Dendritic cell treated with granulocyte-macrophage colony-stimulating factor and Interleukin-4, amounts not matched to agents 40 ng/mL and 50 ng/mL, for 4 days (primary cell): ENCODE data around the gene MMP7.
"Not testable (repeated sequence)": the region's sequence is repeated elsewhere in the genome, so short reads cannot be mapped to it uniquely, and the experiment has no call there.

ENCODE experiments used
- H3K27ac Mint-ChIP-seq: one replicate; pipeline ENCODE4 v1.8.0; 2022; ENCODE audit warnings: mild to moderate bottlenecking, mixed read lengths
- H3K27me3 Mint-ChIP-seq: one replicate; pipeline ENCODE4 v1.8.0; 2022; ENCODE audit warnings: mild to moderate bottlenecking, mixed read lengths
- H3K36me3 Mint-ChIP-seq: one replicate; pipeline ENCODE4 v1.8.0; 2022; ENCODE audit warnings: low read depth, mixed read lengths
- H3K4me1 Mint-ChIP-seq: one replicate; pipeline ENCODE4 v1.8.0; 2022; ENCODE audit warnings: low read depth, mixed read lengths
- H3K4me3 Mint-ChIP-seq: one replicate; pipeline ENCODE4 v1.8.0; 2022; ENCODE audit warnings: mild to moderate bottlenecking, moderate library complexity, mixed read lengths
- H3K9me3 Mint-ChIP-seq: one replicate; pipeline ENCODE4 v1.8.0; 2022; ENCODE audit warnings: mixed read lengths
- intact Hi-C: fragments of 100-400 bp; cut with micrococcal nuclease; formaldehyde crosslinking; loops from one replicate; pipeline ENCODE4 v1.15.0; 2022

Gene MMP7

GRCh38 chr11:102523887-102524286 lies 6.7 kb downstream of the MMP7 start:
- Mint-ChIP-seq H3K27me3 (no peaks in the 10 kb centered on the region), H3K27ac (no peak overlapping the region), H3K4me3 (no peak overlapping the region), H3K9me3 (no peaks in the 10 kb centered on the region), H3K36me3 (no peaks in the 10 kb centered on the region), H3K4me1 (peaks cover 7% of the 10 kb centered on the region)
- intact Hi-C loops, result no loop called here

- no peak overlapping the region for H3K4me3 Mint-ChIP-seq
- intact Hi-C loops, result no loop called here
- H3K4me1 Mint-ChIP-seq, result peaks cover 7% of the 10 kb centered on the region
- H3K9me3 Mint-ChIP-seq, result no peaks in the 10 kb centered on the region
- no peaks in the 10 kb centered on the region for H3K27me3 Mint-ChIP-seq
- no peaks in the 10 kb centered on the region for H3K36me3 Mint-ChIP-seq
- H3K27ac Mint-ChIP-seq, result no peak overlapping the region
Measured at GRCh38 chr11:102523189-102523570, 7.4 kb downstream of the MMP7 start.

GRCh38 chr11:102522312-102523188 lies 8.0 kb downstream of the MMP7 start:
- Mint-ChIP-seq H3K4me3 (no peak overlapping the region), H3K27ac (no peak overlapping the region), H3K9me3 (no peaks in the 10 kb centered on the region), H3K4me1 (peaks cover 7% of the 10 kb centered on the region), H3K27me3 (no peaks in the 10 kb centered on the region), H3K36me3 (no peaks in the 10 kb centered on the region)
- intact Hi-C loops, result no loop called here

GRCh38 chr11:102521121-102521520 lies 9.4 kb downstream of the MMP7 start:
- intact Hi-C loops, result no loop called here

GRCh38 chr11:102520514-102520913 lies 10.0 kb downstream of the MMP7 start:
- intact Hi-C loops, result no loop called here
- Mint-ChIP-seq H3K27ac (no peak overlapping the region), H3K36me3 (no peaks in the 10 kb centered on the region), H3K9me3 (no peaks in the 10 kb centered on the region), H3K4me3 (no peak overlapping the region), H3K27me3 (no peaks in the 10 kb centered on the region), H3K4me1 (peaks cover 7% of the 10 kb centered on the region)

More at GRCh38 chr11:102521121-102521520, 9.4 kb downstream of the MMP7 start:
- Mint-ChIP-seq H3K4me3 (no peak overlapping the region), H3K4me1 (peaks cover 7% of the 10 kb centered on the region), H3K27ac (no peak overlapping the region), H3K27me3 (no peaks in the 10 kb centered on the region), H3K36me3 (no peaks in the 10 kb centered on the region), H3K9me3 (no peaks in the 10 kb centered on the region)

GRCh38 chr11:102518296-102519094 lies 12.1 kb downstream of the MMP7 start:
- Mint-ChIP-seq H3K4me1 (peaks cover 7% of the 10 kb centered on the region), H3K4me3 (no peak overlapping the region), H3K27me3 (no peaks in the 10 kb centered on the region), H3K36me3 (no peaks in the 10 kb centered on the region), H3K27ac (no peak overlapping the region), H3K9me3 (no peaks in the 10 kb centered on the region)
- intact Hi-C loops, result no loop called here

- no peaks in the 10 kb centered on the region for H3K36me3 Mint-ChIP-seq
- intact Hi-C loops, result no loop called here
- peaks cover 3% of the 10 kb centered on the region for H3K4me1 Mint-ChIP-seq
- H3K4me3 Mint-ChIP-seq, result no peak overlapping the region
- H3K27me3 Mint-ChIP-seq, result no peaks in the 10 kb centered on the region
- no peak overlapping the region for H3K27ac Mint-ChIP-seq
- H3K9me3 Mint-ChIP-seq, result no peaks in the 10 kb centered on the region
Measured at GRCh38 chr11:102517670-102518069, 12.9 kb downstream of the MMP7 start.

- H3K4me3 Mint-ChIP-seq, result no peak overlapping the region
- intact Hi-C loops, result no loop called here
- H3K27ac Mint-ChIP-seq, result no peak overlapping the region
- no peaks in the 10 kb centered on the region for H3K27me3 Mint-ChIP-seq
- H3K4me1 Mint-ChIP-seq, result no peaks in the 10 kb centered on the region
- H3K9me3 Mint-ChIP-seq, result no peaks in the 10 kb centered on the region
- H3K36me3 Mint-ChIP-seq, result no peaks in the 10 kb centered on the region
Measured at GRCh38 chr11:102516179-102516578, 14.4 kb downstream of the MMP7 start.

- Mint-ChIP-seq H3K27ac (no peak overlapping the region), H3K4me3 (no peak overlapping the region), H3K36me3 (no peaks in the 10 kb centered on the region), H3K27me3 (no peaks in the 10 kb centered on the region), H3K9me3 (no peaks in the 10 kb centered on the region), H3K4me1 (no peaks in the 10 kb centered on the region)
- intact Hi-C loops, result no loop called here
Measured at GRCh38 chr11:102513869-102514268, 16.7 kb downstream of the MMP7 start.

- Mint-ChIP-seq H3K4me1 (no peaks in the 10 kb centered on the region), H3K4me3 (no peak overlapping the region), H3K27me3 (no peaks in the 10 kb centered on the region), H3K36me3 (no peaks in the 10 kb centered on the region), H3K27ac (no peak overlapping the region), H3K9me3 (no peaks in the 10 kb centered on the region)
- intact Hi-C loops, result no loop called here
Measured at GRCh38 chr11:102510439-102511135, 20.0 kb downstream of the MMP7 start.

- H3K4me1 Mint-ChIP-seq, H3K27me3 Mint-ChIP-seq, intact Hi-C loops, H3K4me3 Mint-ChIP-seq, H3K36me3 Mint-ChIP-seq, H3K9me3 Mint-ChIP-seq, H3K27ac Mint-ChIP-seq: not testable (repeated sequence)
Measured at GRCh38 chr11:102502831-102503230, 27.7 kb downstream of the MMP7 start.

GRCh38 chr11:102500829-102501228 lies 29.7 kb downstream of the MMP7 start:
- Mint-ChIP-seq H3K36me3 (no peaks in the 10 kb centered on the region), H3K4me1 (no peaks in the 10 kb centered on the region), H3K4me3 (no peak overlapping the region), H3K9me3 (no peaks in the 10 kb centered on the region), H3K27me3 (peaks cover 2% of the 10 kb centered on the region), H3K27ac (no peak overlapping the region)
- intact Hi-C loops, result no loop called here

- H3K9me3 Mint-ChIP-seq, result no peaks in the 10 kb centered on the region
- peaks cover 3% of the 10 kb centered on the region for H3K27me3 Mint-ChIP-seq
- intact Hi-C loops, result loop anchor here (5.0 to 10.0 kb wide), 2 partner anchors 165 to 213 kb away; no protein-coding TSS in a partner anchor
- no peak overlapping the region for H3K4me3 Mint-ChIP-seq
- H3K36me3 Mint-ChIP-seq, result no peaks in the 10 kb centered on the region
- H3K27ac Mint-ChIP-seq, result no peak overlapping the region
- H3K4me1 Mint-ChIP-seq, result no peaks in the 10 kb centered on the region
Measured at GRCh38 chr11:102499931-102500330, 30.6 kb downstream of the MMP7 start.

- Mint-ChIP-seq H3K4me3 (no peak overlapping the region), H3K27me3 (peaks cover 3% of the 10 kb centered on the region)
Measured at GRCh38 chr11:102499151-102499550, 31.4 kb downstream of the MMP7 start.

More at GRCh38 chr11:102499151-102499550, 31.4 kb downstream of the MMP7 start:
- intact Hi-C loops, result loop anchor here (5.0 to 10.0 kb wide), 2 partner anchors 166 to 212 kb away; no protein-coding TSS in a partner anchor
- no peaks in the 10 kb centered on the region for H3K4me1 Mint-ChIP-seq
- no peaks in the 10 kb centered on the region for H3K36me3 Mint-ChIP-seq
- no peaks in the 10 kb centered on the region for H3K9me3 Mint-ChIP-seq
- no peak overlapping the region for H3K27ac Mint-ChIP-seq
